NCI-H510A treated with DMSO at 0.1 percent for 48 hours (cell line): Measurements from ENCODE around the gene HOXA11.

Experiments
- DNase-seq: peaks from one replicate; lab custom pipeline; 2025; lab: John Stamatoyannopoulos, UW

Gene HOXA11

DNA sequence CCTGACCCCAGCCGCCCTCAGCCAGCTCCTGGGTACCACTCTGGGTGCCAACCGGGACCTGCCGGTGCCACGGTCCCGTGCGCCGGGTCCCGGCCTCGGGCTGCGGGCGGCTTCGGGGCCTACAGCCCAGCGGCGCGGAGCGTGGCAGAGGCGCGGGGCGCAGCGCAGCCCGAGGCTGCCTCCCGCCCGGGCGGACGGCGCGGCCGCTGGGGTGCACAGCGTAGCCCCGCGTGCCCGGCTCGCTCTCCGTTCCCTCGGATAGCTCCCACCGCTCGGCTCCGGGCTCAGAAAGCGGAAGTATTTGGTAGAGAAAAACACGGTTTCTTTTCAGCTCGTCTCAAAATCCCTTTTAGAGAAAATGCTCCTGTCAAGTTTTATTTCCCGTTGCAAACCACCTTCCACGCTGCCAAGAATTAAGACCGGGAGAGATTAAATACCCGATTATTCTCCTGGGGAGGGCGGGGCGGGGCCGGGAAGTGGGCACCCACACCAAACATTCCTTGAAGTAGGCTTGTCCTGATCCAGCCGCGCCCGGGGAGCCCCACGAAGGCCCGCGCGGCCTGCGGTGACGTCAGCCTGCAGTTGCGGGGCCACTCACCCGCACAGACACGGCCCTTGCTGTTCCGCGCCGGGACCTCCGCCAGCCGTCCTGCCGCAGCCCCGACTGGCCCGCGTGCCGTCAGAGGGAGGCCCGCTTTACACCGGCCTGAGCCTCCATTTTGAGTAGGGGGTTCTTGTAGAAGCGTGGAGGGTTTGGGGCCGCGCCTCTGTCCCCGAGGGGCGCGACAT is 7.7 kb upstream of the HOXA11 start:
- no peak for DNase-seq

DNA sequence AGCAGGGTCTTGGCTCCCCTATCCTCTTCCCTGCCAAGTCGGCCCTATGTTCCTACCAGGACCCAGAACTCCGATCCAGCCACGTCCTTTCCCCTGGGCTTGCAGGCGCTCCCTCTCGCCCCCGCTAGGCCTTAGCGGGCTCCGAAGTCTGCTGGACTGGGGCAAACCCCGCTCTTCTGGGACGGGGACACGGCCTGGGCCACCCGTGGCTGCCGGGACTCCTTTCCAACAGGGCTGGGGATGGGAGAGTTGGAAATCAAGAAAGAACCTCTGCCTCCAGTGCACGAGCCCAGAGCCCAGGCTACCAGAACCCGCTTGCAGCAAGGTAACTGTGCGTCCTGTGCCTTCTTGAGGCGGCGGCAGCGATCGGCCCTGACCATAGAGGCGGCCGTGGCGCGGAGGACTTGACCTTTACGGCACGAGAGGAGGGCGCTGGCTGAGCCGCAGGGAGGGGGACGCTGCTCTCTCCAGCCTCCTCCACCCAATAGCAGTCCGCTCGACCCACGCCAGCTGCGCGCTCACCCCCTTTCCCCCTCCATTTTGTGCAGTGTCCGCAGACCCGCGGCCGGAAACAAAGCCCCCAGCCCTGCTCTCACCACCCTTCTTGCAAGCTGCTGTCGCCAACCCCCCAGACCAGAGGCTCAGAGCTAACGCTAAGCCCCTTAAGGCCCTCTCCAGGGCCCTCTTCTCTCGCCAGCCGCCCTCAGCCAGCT is 7.0 kb upstream of the HOXA11 start:
- no peak for DNase-seq

DNA sequence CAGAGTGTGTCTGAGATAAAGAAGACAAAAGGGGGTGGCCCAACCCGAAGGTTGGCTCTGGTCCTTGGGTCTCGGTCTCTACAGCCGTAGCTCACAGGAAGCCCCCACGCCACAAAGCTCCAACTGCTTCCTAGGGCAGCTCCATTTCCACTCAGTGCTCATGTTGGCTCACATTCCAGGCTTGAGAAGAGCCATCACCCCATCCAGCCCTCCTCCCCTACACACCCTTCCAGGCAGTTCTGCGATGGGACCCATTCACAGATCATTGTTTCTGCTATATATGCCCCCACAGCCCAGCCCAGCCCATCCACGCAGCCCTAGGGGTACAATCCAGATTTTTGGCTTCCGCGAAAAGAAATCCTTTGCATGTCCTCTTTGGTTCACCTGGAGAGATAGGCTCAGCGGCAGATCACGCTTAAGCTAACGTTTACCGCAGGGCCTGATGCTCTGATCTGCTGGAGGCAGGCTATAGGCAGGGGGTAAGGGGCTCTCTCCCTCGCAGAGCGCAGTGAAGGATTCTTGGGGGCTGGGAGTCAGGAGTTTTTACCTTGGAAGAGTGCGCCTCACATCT is 6.2 kb upstream of the HOXA11 start:
- DNase-seq: no peak

DNA sequence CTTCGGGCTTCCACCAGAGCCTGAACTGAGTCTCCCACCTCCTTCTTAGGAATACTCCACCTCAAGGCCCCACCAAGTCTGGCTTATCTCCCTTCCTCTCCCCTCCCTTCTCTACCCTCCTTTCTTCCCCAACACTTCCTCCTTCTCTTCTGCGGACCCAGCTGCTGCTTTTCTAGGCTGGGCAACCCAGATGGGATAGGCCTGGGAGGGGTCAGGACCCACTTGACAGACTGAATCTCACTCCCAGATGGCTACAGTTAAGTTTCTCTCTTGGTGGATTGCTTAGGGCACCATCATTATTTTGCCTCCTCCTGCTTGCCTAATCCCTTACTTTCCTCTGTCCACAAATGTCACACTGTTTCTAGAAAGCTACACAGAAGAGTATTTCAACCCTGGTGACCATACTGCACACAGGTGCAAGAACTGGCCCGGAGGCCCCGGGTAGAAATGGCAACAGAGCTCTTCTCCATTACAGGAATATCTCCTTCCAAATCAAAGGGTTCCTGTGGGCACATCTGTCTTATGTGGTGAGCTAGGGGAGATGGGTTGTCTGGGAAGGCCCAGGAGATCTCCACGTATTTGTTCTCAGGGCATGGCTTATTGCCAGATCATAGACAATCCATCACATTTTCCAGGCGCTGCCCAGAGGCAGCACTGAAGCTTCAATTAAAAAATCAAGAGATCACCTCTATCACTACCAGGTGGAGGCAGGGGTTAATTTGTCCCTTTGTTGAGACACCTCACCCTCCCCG is 5.1 kb upstream of the HOXA11 start:
- DNase-seq: no peak

DNA sequence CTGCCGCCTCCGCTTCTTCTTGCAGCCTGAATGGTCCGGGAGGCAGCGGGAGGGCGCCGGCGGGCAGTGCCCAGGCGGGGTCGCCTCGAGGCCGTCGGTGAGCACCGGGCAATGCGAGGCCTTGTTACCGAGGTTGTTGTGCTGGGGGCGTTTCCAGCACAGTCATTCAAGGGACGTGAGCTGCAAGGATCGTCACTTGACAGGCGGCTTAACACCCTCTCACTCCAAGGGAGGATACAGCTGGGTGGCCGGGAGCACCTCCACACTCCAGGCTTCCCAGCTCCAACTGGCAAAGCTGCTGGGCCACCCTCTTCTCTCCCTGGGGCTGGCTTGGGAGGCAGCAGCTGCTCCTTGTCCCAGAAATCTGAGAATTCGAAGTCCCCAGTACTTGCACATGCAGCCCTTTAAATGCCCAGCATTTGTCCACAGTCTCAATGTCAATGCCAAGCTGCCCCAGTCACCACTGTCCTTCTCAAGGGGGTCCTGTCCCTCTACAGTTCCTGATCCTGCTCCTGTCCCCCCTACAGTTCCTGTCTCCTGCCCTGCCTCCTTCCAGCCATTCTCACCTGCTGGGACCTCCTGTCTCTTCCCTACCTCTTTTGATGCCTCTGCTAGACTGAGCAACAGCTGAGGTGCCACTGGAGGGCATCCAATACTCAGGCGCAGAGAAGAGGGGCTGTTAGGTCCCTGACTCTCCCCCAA is 4.4 kb upstream of the HOXA11 start:
- no peak for DNase-seq

DNA sequence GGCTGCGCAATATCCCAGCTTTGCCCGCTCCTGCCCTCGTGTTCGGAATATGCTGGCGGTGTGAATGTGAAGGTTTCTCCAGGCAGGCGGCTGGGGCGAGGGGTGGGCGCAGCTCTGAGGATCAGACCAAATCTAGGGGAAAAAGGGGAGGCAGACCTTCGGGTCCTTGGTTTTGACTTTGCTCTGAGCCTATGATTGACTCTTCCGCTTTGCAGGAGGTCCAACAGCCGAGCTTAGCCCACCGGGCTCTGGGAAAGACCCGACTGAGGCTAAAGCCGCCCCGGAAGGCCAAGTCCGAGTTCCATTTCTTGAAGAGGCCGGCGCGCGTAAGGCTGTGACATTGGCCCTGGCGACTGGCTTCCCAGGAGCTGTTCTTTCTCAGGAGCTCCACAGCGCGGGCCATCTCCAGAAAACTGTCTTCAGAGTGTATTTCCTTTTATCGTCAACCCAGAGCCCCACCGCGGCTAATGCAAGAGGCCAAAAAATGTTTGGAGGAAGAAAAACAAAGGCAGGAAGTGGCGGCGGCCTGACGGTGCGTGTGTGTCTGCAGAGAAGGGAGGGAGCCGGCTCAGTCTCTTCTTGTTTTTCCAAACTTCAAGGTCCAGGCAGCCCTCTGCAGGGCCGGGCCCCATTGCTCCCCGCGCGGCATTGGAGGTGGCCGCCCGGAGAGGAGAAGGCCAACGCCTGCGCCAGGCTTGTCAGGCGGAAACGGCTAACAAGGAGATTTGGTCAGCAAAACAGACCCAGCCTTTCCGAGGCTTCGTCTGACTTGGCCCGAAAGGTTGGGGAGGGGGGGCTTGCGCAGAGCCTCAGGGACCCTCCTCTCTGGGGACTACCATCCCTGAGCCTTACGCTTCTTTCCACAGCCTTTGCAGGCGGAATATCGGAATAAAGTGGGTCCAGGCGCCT is 3.6 kb upstream of the HOXA11 start:
- no peak for DNase-seq

DNA sequence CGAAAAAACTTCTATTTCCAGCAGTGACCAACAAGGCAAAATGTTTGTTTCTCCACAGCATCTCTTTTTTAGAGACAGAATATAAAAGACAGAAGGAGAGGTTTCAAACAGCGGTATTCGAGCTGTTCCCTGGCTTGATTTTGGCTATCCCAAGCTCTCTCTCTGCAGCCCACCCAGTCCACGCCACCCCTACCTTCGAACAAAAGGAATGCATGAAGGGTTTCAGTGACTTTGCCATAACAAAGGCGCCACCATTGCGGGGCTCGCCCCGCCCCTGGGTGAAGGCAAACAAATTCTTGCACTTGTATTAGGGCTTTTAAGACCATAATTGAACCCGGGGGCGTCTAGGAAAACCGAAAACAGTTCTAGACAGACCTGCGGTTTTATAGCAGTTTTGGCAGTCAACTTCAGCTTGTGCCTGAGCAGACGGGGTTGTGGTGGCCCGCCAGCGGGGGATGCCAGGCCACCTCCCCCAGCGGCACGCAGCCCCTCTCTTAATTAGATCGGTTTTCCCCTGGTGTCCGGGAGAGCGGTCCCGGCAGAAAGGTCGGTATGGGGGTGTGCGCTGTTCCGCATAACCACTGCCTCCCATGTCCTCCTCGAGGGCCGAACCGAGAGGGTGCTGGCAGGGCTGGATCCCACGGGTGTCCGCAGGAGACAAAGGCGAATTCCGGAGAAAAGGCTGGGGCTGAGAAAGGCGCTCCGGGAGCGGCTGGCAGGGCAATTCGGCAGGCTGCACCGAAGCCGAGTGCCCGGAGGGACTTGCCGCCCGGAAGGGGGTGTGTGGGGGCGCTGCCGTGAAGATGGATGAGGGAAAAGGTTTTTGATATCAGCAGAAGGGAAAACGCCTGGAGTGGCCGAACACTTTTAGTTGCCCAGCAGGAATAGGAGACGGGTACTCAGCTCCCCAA is 2.7 kb upstream of the HOXA11 start:
- no peak for DNase-seq

DNA sequence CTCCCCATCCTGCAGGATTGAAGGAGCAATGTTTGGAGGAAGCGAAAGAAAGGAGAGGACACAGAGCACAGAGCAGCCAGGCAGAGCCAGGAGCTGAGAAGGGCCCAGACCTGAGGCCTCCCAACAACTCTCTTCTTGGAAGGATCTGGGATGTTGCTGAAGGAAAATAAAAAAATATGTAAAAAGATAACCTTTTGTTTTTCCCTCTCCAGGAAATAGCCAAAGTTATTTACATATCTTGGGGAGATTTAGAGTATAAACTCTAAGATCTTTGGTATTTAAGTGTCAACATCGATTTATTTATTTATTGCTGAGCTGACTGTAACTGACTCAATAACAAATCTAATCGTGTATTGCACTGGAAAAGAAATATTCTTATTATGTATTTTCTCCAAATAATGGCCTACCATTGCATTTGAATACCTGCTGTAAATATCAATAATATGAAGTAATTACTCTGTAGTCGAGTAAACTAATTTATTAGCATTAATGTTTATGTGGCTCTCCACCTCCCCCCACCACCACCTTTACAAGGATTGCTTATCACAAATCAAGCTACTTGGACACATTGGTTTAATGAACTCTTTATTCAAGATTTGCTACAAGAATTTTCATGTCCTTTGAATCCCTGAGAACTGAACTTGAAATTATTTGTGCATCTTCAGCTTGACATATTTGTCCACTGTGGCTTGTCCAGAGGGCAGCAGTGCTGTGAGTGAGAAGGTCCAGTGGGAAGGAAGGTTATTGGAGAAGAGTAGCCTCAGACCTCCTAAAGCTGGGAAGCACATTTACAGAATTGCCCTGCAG is 1.8 kb upstream of the HOXA11 start:
- DNase-seq: no peak

DNA sequence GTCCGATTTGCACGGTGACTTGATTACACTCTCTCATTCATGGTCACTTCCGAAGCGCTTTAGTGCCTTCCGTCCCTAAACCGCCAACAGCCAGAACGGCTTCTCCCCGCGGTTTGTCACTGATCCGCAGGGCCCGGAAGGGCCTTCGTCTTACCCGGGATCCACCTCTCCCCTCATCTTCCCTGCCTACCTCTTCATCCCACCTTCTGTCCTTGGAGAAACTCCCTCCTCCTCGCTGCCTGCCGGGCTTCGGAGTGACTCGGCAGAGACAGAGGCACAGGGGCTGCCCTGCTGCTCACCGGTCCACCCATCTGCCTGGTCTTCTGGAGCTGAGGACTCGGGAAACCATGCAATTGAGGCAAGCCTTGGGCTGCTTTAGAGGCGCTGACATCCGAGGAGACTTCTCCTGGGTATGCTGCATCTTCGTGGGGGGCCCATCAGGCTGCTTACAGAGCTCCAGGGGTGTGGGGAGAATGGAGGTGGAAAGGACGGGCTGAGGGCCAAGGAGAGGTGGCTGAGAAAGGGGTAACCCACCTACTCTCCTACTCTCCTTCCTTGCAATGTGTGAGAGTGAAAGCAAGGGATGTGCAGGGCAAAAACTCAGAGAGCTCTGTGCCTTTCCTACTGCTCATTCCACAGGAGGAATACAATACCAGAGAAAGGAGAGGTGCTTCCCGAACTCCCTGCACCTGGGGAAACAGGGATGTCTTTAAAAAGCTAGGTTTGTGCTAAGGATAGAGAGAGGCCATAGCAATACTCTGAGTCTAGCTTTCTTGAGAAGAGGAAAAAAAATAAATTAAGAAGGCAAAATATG is 1.0 kb upstream of the HOXA11 start:
- DNase-seq: no peak

DNA sequence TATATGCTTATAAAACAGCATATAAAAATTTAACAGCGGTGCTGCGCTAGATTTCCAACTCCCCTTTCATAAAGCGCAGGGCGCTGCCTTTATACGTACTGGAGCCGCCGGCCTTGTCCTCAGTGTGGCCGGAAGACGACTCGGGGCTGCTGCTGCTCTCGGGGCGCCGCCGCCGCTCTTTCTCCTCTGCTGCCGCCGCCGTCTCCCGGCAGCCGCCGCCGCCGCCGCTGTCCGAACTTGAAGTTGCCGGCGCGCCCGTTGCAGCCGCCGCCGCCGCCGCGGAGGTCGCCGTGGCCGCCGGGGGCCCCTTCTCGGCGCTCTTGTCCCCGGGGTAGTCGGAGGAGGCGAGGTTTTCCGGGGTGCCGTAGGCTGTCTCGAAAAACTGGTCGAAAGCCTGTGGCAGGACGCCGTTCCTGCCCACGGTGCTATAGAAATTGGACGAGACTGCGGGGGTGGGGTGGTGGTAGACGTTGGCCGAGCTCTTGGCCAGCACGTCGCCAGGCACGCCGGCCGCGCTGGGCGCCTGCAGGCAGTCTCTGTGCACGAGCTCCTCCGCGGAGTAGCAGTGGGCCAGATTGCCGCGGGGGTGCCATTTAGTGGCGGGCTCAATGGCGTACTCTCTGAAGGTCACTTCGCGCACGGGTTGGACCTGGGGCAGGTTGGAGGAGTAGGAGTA is 557 bp downstream of the HOXA11 start:
- peak; percentile 54 for DNase-seq

DNA sequence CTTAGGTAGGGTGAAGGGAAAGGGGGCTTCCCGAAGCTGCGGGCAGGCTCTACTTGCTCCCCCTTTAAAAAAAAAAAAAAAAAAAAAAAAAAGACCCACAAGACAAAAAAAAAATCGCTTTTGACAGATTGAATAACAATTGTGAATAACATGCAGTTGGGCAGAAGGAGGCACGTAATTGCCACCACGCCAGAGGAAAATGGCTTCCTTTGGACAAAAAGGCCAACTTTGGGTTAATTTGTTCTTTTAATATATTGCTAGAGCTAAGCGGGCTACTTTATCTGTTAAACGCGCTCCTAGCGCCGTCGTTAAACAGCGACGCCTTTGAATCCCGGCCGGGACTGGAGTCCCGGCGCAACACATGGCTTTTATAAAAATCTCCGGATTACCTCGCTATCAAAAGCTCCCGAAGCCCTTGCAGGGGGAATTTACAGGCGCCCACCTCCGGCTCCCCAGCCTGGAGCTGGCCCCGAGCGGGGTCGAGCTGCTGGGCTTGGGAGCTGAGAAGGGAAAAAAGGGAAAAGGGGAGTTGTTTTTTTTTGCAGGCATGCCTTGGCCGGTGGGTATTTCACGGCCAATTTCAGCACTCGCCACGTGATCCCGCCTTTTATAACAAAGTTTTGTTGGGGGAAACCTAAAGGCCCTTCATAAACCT is 1.2 kb downstream of the HOXA11 start:
- peak; percentile 43 for DNase-seq

DNA sequence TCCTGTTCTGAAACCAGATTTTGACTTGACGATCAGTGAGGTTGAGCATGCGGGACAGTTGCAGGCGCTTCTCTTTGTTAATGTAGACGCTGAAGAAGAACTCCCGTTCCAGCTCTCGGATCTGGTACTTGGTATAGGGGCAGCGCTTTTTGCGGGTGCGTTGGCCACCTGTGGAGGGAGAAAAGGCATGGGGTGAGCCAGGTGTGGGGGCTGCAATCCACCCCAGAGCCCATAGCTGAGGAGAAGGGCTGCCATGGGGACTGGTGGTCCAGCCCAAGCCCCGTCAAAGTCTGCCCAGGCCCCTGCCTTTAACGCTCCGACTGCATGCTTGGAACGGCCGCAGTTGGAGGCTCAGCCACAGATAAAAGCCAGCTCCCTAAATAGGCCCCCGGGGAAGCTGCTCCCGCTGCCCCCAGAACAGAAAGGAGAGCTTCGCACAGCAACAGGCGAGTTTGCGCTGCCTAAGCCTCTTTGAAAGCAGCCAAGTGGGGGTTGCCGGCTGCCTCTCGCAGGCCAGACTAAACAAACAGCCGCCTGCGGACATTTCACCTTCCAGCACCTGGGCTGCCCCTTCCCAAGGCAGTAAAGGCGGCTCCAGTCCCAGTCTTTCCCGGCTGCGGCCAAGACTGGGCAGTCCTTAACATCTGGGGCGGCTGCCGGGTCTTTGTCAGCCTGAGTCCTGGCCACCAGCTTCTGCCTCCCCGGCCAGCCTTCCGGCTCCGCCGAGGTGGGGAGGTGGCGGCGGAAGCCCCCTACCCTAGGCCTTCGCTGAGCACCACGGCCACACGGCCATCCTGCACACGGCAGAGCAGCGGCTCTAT is 2.0 kb downstream of the HOXA11 start:
- DNase-seq: peak; percentile 30

DNA sequence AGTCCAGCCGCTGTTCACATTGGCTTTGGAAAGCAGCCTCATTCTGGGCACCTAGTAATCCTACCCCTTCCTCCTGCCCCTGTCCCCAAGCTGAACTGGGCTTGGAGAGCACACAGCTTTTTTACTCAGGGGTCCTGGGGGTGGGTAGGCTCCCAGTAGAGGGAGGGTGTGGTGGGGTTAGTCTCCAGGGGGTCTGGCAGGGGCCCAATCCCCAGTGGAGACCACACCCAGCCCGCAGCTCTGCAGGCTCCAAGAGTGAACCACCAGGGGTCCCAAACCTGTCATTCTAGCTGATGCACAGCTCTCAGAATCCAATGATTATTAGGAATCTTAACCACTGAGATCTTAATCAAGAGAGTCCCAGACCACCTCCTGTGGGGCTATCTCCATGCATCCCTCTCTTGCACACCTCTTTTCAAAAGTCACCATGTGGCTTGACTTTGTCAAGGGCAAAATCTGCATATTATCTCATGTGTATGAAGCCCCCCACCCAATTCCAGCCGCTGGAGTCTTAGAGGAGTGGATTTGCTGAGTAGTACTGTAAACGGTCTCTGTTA is 2.7 kb downstream of the HOXA11 start:
- no peak for DNase-seq

DNA sequence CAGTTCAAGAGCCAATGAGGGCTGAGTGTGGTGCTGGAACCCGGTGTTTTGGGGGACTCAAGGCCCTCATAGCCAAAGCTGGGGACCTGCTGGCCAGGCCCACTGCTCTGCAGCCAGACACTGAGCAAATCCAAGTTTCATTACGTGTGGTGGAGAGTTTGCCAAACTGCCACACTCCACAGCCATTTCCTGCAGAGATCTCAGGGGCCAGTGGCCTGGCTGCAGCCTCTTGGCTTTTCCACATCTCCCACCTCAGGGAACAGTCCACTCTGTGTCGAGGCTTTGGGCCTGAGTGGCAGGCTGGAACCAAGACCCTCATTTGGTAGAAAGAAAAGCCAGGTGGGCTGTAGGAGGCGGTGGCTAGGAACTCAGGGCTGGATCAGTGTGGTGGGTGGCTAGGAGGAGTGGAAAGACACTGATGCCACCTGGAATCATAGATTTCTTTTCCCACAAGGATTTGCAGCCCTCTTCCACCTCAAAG is 3.2 kb downstream of the HOXA11 start:
- no peak for DNase-seq
